Measurements from ENCODE around the gene LETM1. TPM values are rescaled to one million over a fixed set of nuclear protein-coding genes. Genes with fewer than 3 reads are reported as not detected.

LETM1 gene
- total and polyA plus RNA-seq, 2 of the 13 experiments (the other 11 are each of a cell fraction or from before 2014, with no cell fraction given) = 9.7 to 41.6 TPM

DNA sequence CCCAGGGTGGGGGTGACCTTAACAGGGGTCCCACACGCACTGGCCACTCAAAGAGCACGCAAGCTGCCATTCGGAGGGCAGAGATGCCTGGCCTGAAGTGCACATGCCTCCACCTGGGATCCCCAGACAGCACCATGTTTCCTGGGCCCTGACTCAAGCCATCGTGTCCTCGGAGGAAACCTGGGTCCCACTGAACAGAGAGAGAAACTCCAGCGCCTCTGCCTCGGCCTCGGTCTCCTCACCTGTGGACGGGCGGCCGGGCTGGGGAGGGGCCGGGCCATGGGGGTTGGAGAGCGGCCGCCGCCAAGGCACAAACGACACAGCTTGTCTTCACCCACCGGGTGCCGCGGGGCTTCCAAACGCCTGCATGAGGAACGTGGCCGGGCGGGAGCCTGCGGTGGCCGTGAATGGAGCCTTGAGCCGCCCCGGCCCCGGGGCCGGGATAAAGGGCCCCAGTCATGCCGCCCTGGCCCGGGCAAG, 92.8 kb downstream of the LETM1 start (continued):
- TF ChIP-seq IRF9 (CRISPR knock-in tag; IDR thresholded peaks at IDR 0.05; ENCODE audit: borderline replicate concordance) (no peak), MIER2 (CRISPR knock-in tag; IDR thresholded peaks at IDR 0.05) (no peak), SETDB1 (CRISPR knock-in tag; IDR thresholded peaks at IDR 0.05; ENCODE audit: borderline replicate concordance) (no peak), HNF4A (CRISPR knock-in tag; IDR thresholded peaks at IDR 0.05) (no peak), ZNF33A (CRISPR knock-in tag; IDR thresholded peaks at IDR 0.05; ENCODE audit: borderline replicate concordance) (no peak), MAF1 (CRISPR knock-in tag; IDR thresholded peaks at IDR 0.05; ENCODE audit: borderline replicate concordance) (no peak), MAFK (conservative IDR thresholded peaks at IDR 0.05 in 1 of 2, IDR thresholded peaks at IDR 0.05 in 1 of 2; ENCODE audit: low read length in 2 of 2) (no peak), MATR3 (CRISPR knock-in tag; IDR thresholded peaks at IDR 0.05) (no peak), ZNF569 (CRISPR knock-in tag; IDR thresholded peaks at IDR 0.05; ENCODE audit: borderline replicate concordance) (no peak), ATF1 (CRISPR knock-in tag; IDR thresholded peaks at IDR 0.05) (no peak), ZSCAN9 (CRISPR knock-in tag; IDR thresholded peaks at IDR 0.05; ENCODE audit: borderline replicate concordance) (no peak), ZNF329 (CRISPR knock-in tag; IDR thresholded peaks at IDR 0.05; ENCODE audit: low read depth) (no peak), KMT2A (CRISPR knock-in tag; IDR thresholded peaks at IDR 0.05) (no peak), ZNF274 (CRISPR knock-in tag; IDR thresholded peaks at IDR 0.05) (no peak), ZZZ3 (CRISPR knock-in tag; IDR thresholded peaks at IDR 0.05; ENCODE audit: borderline replicate concordance) (no peak), POLR2G (IDR thresholded peaks at IDR 0.05; ENCODE audit: low read depth, low read length) (0 out of 2 replicates have a peak, but pooled peaks have one; percentile 17), PTBP1 (IDR thresholded peaks at IDR 0.05; ENCODE audit: low read depth, low read length, poor library complexity, severe bottlenecking) (no peak), LCORL (IDR thresholded peaks at IDR 0.05) (no peak), LCORL (CRISPR knock-in tag; IDR thresholded peaks at IDR 0.05) (no peak), KDM5A (IDR thresholded peaks at IDR 0.05; ENCODE audit: borderline replicate concordance, low read length) (no peak), XBP1 (CRISPR knock-in tag; IDR thresholded peaks at IDR 0.05) (no peak)
- TF ChIP-seq, protein P1, sequence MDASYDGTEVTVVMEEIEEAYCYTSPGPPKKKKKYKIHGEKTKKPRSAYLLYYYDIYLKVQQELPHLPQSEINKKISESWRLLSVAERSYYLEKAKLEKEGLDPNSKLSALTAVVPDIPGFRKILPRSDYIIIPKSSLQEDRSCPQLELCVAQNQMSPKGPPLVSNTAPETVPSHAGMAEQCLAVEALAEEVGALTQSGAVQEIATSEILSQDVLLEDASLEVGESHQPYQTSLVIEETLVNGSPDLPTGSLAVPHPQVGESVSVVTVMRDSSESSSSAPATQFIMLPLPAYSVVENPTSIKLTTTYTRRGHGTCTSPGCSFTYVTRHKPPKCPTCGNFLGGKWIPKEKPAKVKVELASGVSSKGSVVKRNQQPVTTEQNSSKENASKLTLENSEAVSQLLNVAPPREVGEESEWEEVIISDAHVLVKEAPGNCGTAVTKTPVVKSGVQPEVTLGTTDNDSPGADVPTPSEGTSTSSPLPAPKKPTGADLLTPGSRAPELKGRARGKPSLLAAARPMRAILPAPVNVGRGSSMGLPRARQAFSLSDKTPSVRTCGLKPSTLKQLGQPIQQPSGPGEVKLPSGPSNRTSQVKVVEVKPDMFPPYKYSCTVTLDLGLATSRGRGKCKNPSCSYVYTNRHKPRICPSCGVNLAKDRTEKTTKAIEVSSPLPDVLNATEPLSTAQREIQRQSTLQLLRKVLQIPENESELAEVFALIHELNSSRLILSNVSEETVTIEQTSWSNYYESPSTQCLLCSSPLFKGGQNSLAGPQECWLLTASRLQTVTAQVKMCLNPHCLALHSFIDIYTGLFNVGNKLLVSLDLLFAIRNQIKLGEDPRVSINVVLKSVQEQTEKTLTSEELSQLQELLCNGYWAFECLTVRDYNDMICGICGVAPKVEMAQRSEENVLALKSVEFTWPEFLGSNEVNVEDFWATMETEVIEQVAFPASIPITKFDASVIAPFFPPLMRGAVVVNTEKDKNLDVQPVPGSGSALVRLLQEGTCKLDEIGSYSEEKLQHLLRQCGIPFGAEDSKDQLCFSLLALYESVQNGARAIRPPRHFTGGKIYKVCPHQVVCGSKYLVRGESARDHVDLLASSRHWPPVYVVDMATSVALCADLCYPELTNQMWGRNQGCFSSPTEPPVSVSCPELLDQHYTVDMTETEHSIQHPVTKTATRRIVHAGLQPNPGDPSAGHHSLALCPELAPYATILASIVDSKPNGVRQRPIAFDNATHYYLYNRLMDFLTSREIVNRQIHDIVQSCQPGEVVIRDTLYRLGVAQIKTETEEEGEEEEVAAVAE (CRISPR knock-in tag; IDR thresholded peaks at IDR 0.05; ENCODE audit: borderline replicate concordance) = no peak
